GM20000 (cell line): Measurements from ENCODE around the gene NOX1.
"Not testable (repeated sequence)": the region's sequence is repeated elsewhere in the genome, so short reads cannot be mapped to it uniquely, and the experiment has no call there.

Experiments
- DNase-seq: peaks from one replicate; pipeline ENCODE4 v3.0.0; 2012; ENCODE audit warnings: low spot score
- CTCF ChIP-seq: IDR thresholded peaks from 2 replicates; pipeline ENCODE4 v1.5.1; 2012; ENCODE audit warnings: mild to moderate bottlenecking, control low read depth; ENCODE audit errors: extremely low read depth, missing control alignments

The NOX1 gene

GRCh38 chrX:100798484-100799214, 75.5 kb downstream of the NOX1 start:
- TF ChIP-seq CTCF = no peak
- DNase-seq = no peak

- DNase-seq = no peak
Measured at GRCh38 chrX:100797359-100797758, 76.8 kb downstream of the NOX1 start.

GRCh38 chrX:100796371-100796770, 77.8 kb downstream of the NOX1 start:
- DNase-seq = not testable (repeated sequence)

More at GRCh38 chrX:100797359-100797758, 76.8 kb downstream of the NOX1 start:
- TF ChIP-seq CTCF = no peak
